NCI-H146 (cell line): ENCODE measurements around the gene SLC5A10.
A peak's percentile ranks its signal among the peaks of the same experiment; 100 is the strongest.
"Not testable (repeated sequence)": the region's sequence is repeated elsewhere in the genome, so short reads cannot be mapped to it uniquely, and the experiment has no call there.

Experiments used
- DNase-seq: peaks from one replicate; lab custom pipeline; 2025; lab: John Stamatoyannopoulos, UW

SLC5A10 gene

GRCh38 chr17:19019041-19019941 is 67.3 kb downstream of the SLC5A10 start:
- peak; percentile 51 for DNase-seq

- DNase-seq, result no peak
These were observed 68.1 kb downstream of the SLC5A10 start for GRCh38 chr17:19020016-19020415.

- DNase-seq, result not testable (repeated sequence)
These were observed 69.2 kb downstream of the SLC5A10 start for GRCh38 chr17:19021011-19021621.

GRCh38 chr17:19021622-19022083 is 69.7 kb downstream of the SLC5A10 start:
- no peak for DNase-seq

- no peak for DNase-seq
These were observed 70.2 kb downstream of the SLC5A10 start for GRCh38 chr17:19022128-19022527.

GRCh38 chr17:19022747-19023146 is 70.8 kb downstream of the SLC5A10 start:
- no peak for DNase-seq

GRCh38 chr17:19023209-19023999 is 71.4 kb downstream of the SLC5A10 start:
- no peak for DNase-seq

GRCh38 chr17:19024101-19025078 is 72.4 kb downstream of the SLC5A10 start:
- DNase-seq, result no peak

- not testable (repeated sequence) for DNase-seq
These were observed 76.7 kb downstream of the SLC5A10 start for GRCh38 chr17:19028671-19029070.

- DNase-seq, result not testable (repeated sequence)
These were observed 77.8 kb downstream of the SLC5A10 start for GRCh38 chr17:19029740-19030139.

GRCh38 chr17:19030771-19031449 is 78.9 kb downstream of the SLC5A10 start:
- DNase-seq, result not testable (repeated sequence)

- not testable (repeated sequence) for DNase-seq
These were observed 79.8 kb downstream of the SLC5A10 start for GRCh38 chr17:19031729-19032128.

- DNase-seq, result not testable (repeated sequence)
These were observed 80.5 kb downstream of the SLC5A10 start for GRCh38 chr17:19032377-19032988.

GRCh38 chr17:19036186-19036585 is 84.2 kb downstream of the SLC5A10 start:
- DNase-seq, result not testable (repeated sequence)

GRCh38 chr17:19037547-19037946 is 85.6 kb downstream of the SLC5A10 start:
- not testable (repeated sequence) for DNase-seq

- DNase-seq, result not testable (repeated sequence)
These were observed 86.0 kb downstream of the SLC5A10 start for GRCh38 chr17:19038007-19038406.

GRCh38 chr17:19038730-19039129 is 86.8 kb downstream of the SLC5A10 start:
- DNase-seq, result not testable (repeated sequence)

GRCh38 chr17:19040350-19040749 is 88.4 kb downstream of the SLC5A10 start:
- not testable (repeated sequence) for DNase-seq

- not testable (repeated sequence) for DNase-seq
These were observed 89.9 kb downstream of the SLC5A10 start for GRCh38 chr17:19041871-19042270.

- DNase-seq, result not testable (repeated sequence)
These were observed 90.4 kb downstream of the SLC5A10 start for GRCh38 chr17:19042369-19042768.
